Measurements from ENCODE around the gene SLC30A3. TPM values are rescaled to one million over a fixed set of nuclear protein-coding genes. Genes with fewer than 3 reads are reported as not detected.
"Not testable (repeated sequence)": the region's sequence is repeated elsewhere in the genome, so short reads cannot be mapped to it uniquely, and the experiment has no call there.

The SLC30A3 gene
- total RNA-seq, 6 donors from 2014 or later = 0.20 to 2.3 (median 1.2) TPM

DNA sequence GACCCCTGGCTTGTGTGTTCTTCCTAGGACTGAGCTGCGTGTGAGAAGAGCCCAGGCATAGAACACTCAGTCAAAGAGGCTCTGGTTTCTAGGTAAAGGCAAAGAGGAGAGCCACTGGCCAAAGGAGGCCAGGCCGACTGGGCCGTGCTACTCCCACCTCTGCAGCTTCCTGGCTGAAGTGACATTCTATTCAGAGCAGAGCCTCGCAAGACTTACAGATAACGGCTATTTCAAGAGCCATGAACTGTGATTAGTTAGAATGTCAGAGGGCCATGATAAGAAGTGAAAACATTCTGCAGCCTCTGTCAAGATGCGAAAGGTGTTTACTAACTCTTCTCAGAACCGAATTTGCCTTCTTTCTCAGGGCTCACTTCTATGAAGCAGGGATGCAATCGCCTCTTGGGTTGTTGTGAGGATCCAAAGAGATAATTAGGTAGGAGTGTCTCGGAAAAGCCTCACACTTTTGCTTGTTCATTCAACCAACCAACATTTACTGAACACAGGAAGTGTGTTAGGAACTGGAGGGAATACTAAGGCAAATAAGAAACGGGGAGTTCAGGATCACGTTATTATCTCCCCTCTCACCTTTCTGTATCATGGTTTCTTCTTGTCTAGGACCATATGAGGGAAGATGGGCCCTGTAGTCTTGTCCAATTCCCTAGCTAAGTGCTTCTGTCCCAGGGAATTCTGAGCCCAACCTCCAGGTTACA, 8.9 kb upstream of the SLC30A3 start:
- no peak for TF ChIP-seq EP300 (IDR thresholded peaks at IDR 0.05)
- TF ChIP-seq POLR2AphosphoS5 (IDR thresholded peaks at IDR 0.05) = no peak
- TF ChIP-seq, protein P1, sequence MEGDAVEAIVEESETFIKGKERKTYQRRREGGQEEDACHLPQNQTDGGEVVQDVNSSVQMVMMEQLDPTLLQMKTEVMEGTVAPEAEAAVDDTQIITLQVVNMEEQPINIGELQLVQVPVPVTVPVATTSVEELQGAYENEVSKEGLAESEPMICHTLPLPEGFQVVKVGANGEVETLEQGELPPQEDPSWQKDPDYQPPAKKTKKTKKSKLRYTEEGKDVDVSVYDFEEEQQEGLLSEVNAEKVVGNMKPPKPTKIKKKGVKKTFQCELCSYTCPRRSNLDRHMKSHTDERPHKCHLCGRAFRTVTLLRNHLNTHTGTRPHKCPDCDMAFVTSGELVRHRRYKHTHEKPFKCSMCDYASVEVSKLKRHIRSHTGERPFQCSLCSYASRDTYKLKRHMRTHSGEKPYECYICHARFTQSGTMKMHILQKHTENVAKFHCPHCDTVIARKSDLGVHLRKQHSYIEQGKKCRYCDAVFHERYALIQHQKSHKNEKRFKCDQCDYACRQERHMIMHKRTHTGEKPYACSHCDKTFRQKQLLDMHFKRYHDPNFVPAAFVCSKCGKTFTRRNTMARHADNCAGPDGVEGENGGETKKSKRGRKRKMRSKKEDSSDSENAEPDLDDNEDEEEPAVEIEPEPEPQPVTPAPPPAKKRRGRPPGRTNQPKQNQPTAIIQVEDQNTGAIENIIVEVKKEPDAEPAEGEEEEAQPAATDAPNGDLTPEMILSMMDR (IDR thresholded peaks at IDR 0.05) = no peak
- no peak for TF ChIP-seq POLR2A (IDR thresholded peaks at IDR 0.05)
- 58 to 65% methylated on average over 9 to 11 of the region's 11 CpGs for WGBS, 2 donors
- no peak for ATAC-seq (ENCODE audit: low FRiP score in 2 of 2)
- H3K4me1 ChIP-seq = peaks cover 0 to 9% (median 2%) of the 10 kb centered on the region in 4 donors
- DNase-seq = no peak
- no peak overlapping the region for H3K27ac ChIP-seq
- H3K36me3 ChIP-seq = no peaks in the 10 kb centered on the region
- no peak overlapping the region for H3K4me3 ChIP-seq
- no peaks in the 10 kb centered on the region for H3K27me3 ChIP-seq
- H3K9me3 ChIP-seq = no peaks in the 10 kb centered on the region

DNA sequence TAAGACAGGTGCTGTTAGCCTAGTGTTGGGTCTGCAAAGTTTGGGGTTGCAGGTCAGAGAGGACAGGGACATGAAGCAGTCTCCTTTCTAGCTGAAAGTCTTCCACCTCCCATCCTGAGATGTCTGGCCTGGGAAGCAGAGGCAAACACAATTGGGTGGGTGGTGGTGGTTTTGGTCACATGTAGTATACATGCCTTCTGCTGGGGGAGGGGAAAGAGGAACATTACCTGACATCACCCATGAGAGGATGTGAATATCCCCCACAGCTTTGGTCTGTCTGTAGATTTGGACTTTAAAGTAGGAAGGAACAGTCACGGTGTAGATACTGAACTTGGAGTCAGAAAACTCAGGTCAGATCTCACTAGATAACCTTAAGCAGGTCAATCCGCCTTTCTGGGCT, 7.8 kb upstream of the SLC30A3 start:
- TF ChIP-seq, protein P1 (IDR thresholded peaks at IDR 0.05) = no peak
- TF ChIP-seq EP300 (IDR thresholded peaks at IDR 0.05) (no peak), POLR2A (IDR thresholded peaks at IDR 0.05) (no peak), POLR2AphosphoS5 (IDR thresholded peaks at IDR 0.05) (no peak)
- 59 to 60% methylated on average over 2 of the region's 2 CpGs for WGBS, 2 donors
- H3K27ac ChIP-seq = no peak overlapping the region
- no peaks in the 10 kb centered on the region for H3K36me3 ChIP-seq
- ATAC-seq (ENCODE audit: low FRiP score in 2 of 2) (no peak), DNase-seq (no peak)
- no peaks in the 10 kb centered on the region for H3K27me3 ChIP-seq
- no peaks in the 10 kb centered on the region for H3K9me3 ChIP-seq
- H3K4me1 ChIP-seq = peaks cover 0 to 4% (median 0%) of the 10 kb centered on the region in 4 donors
- H3K4me3 ChIP-seq = no peak overlapping the region

DNA sequence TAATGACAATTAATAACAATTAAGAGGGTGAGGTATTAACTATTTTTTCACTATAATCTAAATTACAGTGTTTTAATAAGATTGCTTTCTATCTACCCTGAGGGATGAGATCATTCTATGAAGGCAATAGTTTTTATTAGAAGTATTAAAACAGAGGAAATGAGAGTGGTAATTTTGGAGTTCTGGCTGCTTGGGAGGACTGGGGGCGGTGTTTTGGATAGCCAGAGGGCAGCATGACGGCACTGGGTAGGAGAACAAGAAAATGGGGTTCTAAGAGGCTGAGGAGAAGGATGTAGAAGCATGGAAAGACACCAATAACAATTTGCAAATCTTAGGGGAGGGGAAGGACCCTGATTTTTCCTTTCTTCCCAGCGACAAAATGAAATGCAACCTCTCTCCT, 7.3 kb upstream of the SLC30A3 start:
- Histone ChIP-seq H3K27ac (no peak overlapping the region), H3K4me1 (peaks cover 0 to 9% (median 2%) of the 10 kb centered on the region in 4 donors), H3K4me3 (no peak overlapping the region), H3K27me3 (no peaks in the 10 kb centered on the region), H3K36me3 (no peaks in the 10 kb centered on the region), H3K9me3 (no peaks in the 10 kb centered on the region)
- WGBS, 2 donors = 90 to 91% methylated on average over 3 of the region's 3 CpGs
- TF ChIP-seq EP300 (IDR thresholded peaks at IDR 0.05) (no peak), POLR2AphosphoS5 (IDR thresholded peaks at IDR 0.05) (no peak), POLR2A (IDR thresholded peaks at IDR 0.05) (no peak)
- TF ChIP-seq, protein P1 (IDR thresholded peaks at IDR 0.05) = no peak
- DNase-seq = no peak
- no peak for ATAC-seq (ENCODE audit: low FRiP score in 2 of 2)

DNA sequence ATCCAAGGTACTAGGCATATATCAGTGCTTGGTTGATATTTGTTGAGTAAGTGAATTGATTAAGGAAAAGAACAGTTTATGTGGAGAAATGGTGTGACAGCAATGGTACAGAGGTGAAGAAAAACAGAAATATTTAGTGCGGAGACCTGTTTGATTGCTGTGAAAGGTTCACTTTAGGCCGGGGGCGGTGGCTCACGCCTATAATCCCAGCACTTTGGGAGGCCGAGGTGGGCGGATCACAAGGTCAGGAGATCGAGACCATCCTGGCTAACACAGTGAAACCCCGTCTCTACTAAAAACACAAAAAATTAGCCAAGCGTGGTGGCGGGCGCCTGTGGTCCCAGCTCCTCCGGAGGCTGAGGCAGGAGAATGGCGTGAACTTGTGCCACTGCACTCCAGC, 5.4 kb upstream of the SLC30A3 start:
- H3K9me3 ChIP-seq; H3K4me3 ChIP-seq; ATAC-seq (ENCODE audit: low FRiP score in 2 of 2); H3K27ac ChIP-seq; DNase-seq; H3K36me3 ChIP-seq: not testable (repeated sequence)
- Histone ChIP-seq H3K4me1 (peaks cover 16 to 27% (median 20%) of the 10 kb centered on the region in 4 donors), H3K27me3 (peaks cover 0 to 16% (median 8%) of the 10 kb centered on the region in 4 donors)
- 94 to 95% methylated on average over 13 of the region's 13 CpGs for WGBS, 2 donors

DNA sequence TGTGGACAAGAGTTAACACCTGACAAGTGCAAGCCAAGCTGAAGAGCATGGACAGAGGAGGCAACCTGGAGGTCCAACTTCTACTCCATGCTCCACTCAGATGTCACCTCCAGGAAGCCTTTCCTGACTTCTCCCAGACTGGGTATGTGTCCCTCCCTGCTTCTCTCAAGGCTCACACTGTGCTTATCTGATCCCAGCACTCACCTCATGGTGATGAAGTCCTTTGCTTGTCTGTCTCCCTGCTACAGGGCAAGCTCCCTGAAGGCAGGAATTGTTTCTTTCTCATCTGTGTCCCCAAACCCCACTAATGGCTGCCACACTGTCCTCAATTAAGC, 2.7 kb upstream of the SLC30A3 start:
- no peak for DNase-seq
- H3K27me3 ChIP-seq = peaks cover 1 to 39% (median 28%) of the 10 kb centered on the region in 4 donors
- H3K4me3 ChIP-seq = no peak overlapping the region
- H3K27ac ChIP-seq = no peak overlapping the region
- H3K36me3 ChIP-seq = no peaks in the 10 kb centered on the region
- no peaks in the 10 kb centered on the region for H3K9me3 ChIP-seq
- H3K4me1 ChIP-seq = peaks cover 33 to 43% (median 36%) of the 10 kb centered on the region in 4 donors
- TF ChIP-seq, protein P1 (IDR thresholded peaks at IDR 0.05) = no peak
- TF ChIP-seq EP300 (IDR thresholded peaks at IDR 0.05) = no peak
- TF ChIP-seq POLR2A (IDR thresholded peaks at IDR 0.05) = no peak
- no peak for TF ChIP-seq POLR2AphosphoS5 (IDR thresholded peaks at IDR 0.05)
- ATAC-seq (ENCODE audit: low FRiP score in 2 of 2) = no peak
